MM.1S (cell line): ENCODE data around the gene ZDHHC7.

Experiments
- EZH2 ChIP-seq: fragments of 300-600 bp; sonication (generic); optimal IDR thresholded peaks from 2 replicates; pipeline ENCODE3; 2017; ENCODE audit warnings: low read depth, mild to moderate bottlenecking, antibody characterized with exemption, low read length, mixed read lengths
- EZH2phosphoT487 ChIP-seq: fragments of 300-600 bp; sonication (generic); IDR thresholded peaks from 2 replicates; pipeline ENCODE4 v1.6.1; 2018; ENCODE audit warnings: antibody characterized with exemption, low read length
- TF ChIP-seq, protein P1 (sequence below): fragments of 300-600 bp; sonication (generic); IDR thresholded peaks from 2 replicates; pipeline ENCODE4 v1.5.1; 2016; ENCODE audit warnings: antibody characterized with exemption, low read length, mixed read lengths

DNA sequence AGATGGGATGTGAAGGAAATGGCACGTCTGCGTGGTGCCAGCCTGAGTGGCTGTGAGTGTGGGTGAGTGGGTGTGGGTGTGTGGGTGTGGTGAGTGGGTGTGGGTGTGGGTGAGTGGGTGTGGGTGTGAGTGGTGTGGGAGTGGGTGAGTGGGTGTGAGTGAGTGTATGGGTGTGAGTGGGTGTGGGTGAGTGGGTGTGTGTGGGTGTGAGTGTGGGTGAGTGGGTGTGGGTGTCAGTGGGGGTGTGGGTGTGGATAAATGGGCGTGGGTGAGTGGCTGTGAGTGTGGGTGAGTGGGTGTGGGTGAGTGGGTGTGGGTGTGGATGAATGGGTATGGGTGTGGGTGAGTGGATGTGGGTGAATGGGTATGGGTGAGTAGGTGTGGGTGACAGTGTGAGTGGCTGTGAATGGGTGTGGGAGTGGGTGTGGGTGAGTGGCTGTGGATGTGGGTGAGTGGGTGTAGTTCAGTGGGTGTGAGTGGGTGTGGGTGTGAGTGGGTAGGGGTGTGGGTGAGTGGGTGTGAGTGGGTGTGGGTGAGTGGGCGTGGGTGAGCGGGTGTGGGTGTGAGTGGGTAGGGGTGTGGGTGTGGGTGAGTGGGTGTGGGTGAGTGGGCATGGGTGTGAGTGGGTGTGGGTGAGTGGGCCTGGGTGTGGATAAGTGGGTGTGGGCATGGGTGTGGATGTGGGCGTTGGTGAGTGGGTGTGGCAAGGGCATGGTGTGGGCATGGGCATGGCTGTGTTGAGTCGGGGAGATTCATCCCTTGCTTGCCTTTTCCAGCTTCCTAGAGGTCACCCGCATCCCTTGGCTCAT is 80.8 kb downstream of the ZDHHC7 start:
- TF ChIP-seq, protein P1, sequence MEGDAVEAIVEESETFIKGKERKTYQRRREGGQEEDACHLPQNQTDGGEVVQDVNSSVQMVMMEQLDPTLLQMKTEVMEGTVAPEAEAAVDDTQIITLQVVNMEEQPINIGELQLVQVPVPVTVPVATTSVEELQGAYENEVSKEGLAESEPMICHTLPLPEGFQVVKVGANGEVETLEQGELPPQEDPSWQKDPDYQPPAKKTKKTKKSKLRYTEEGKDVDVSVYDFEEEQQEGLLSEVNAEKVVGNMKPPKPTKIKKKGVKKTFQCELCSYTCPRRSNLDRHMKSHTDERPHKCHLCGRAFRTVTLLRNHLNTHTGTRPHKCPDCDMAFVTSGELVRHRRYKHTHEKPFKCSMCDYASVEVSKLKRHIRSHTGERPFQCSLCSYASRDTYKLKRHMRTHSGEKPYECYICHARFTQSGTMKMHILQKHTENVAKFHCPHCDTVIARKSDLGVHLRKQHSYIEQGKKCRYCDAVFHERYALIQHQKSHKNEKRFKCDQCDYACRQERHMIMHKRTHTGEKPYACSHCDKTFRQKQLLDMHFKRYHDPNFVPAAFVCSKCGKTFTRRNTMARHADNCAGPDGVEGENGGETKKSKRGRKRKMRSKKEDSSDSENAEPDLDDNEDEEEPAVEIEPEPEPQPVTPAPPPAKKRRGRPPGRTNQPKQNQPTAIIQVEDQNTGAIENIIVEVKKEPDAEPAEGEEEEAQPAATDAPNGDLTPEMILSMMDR, result no peak
- no peak for TF ChIP-seq EZH2
- TF ChIP-seq EZH2phosphoT487, result no peak
